ENCODE measurements around the gene IFT25. TPM values are rescaled to one million over a fixed set of nuclear protein-coding genes. Genes with fewer than 3 reads are reported as not detected.

The IFT25 gene
- total RNA-seq, 1 experiment from 2014 or later = 42.9 TPM

DNA sequence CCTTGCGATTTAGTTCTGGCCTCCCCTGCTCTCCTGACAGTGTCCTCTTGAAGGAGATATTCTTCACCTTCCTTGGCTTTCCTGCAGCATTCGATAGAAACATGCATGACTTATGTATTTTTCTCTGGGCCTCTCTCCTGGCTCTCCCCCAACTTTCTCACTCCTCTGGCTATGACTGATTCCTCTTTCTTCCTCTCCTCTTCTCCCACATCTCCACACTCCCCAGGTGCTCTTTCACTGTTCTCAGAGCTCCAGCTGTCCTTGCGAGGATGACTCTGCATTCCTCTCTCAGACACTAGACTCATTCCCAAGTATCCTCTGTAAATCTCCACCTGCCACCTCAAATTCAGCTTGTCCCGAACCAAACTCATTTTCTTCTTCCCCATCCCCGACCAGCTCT, 18.6 kb upstream of the IFT25 start:
- DNase-seq (ENCODE audit: low read depth, low spot score) (no peak), ATAC-seq (no peak)
- POLR2A ChIA-PET = no interaction called here
- Histone ChIP-seq H3K4me1 (ENCODE audit: control insufficient read depth, insufficient read depth, low read length) (peaks cover 12% of the 10 kb centered on the region), H3K27me3 (ENCODE audit: control insufficient read depth, insufficient read depth, low read length) (no peaks in the 10 kb centered on the region), H3K36me3 (ENCODE audit: control insufficient read depth, insufficient read depth, low read length) (peaks cover 38% of the 10 kb centered on the region), H3K4me3 (ENCODE audit: low read depth in 2 of 2, low read length in 2 of 2) (no peak overlapping the region), H3K9me3 (ENCODE audit: control insufficient read depth, insufficient read depth, low read depth, low read length) (no peaks in the 10 kb centered on the region), H3K27ac (ENCODE audit: low read length) (no peak overlapping the region)
- no TSS peak for BruUV-seq (replicated peaks)
- in situ Hi-C loops (cut with HindIII; ENCODE audit: low pct_unique_long_range_greater_than_20kb, low sequenced_read_pairs) = no loop called here
- CTCF ChIA-PET = interaction anchor here (0.6 kb wide), 1 partner anchor 156 kb away, joined by 3 read pairs; no protein-coding TSS in a partner anchor
- TF ChIP-seq TCF7L2 (IDR thresholded peaks at IDR 0.05; ENCODE audit: low read depth, low read length) (no peak), POLR2AphosphoS5 (IDR thresholded peaks at IDR 0.05; ENCODE audit: low read depth, low read length) (no peak), SIN3A (IDR thresholded peaks at IDR 0.05; ENCODE audit: borderline replicate concordance, insufficient read depth, low read depth, low read length) (no peak)
- TF ChIP-seq, protein P1, sequence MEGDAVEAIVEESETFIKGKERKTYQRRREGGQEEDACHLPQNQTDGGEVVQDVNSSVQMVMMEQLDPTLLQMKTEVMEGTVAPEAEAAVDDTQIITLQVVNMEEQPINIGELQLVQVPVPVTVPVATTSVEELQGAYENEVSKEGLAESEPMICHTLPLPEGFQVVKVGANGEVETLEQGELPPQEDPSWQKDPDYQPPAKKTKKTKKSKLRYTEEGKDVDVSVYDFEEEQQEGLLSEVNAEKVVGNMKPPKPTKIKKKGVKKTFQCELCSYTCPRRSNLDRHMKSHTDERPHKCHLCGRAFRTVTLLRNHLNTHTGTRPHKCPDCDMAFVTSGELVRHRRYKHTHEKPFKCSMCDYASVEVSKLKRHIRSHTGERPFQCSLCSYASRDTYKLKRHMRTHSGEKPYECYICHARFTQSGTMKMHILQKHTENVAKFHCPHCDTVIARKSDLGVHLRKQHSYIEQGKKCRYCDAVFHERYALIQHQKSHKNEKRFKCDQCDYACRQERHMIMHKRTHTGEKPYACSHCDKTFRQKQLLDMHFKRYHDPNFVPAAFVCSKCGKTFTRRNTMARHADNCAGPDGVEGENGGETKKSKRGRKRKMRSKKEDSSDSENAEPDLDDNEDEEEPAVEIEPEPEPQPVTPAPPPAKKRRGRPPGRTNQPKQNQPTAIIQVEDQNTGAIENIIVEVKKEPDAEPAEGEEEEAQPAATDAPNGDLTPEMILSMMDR (IDR thresholded peaks at IDR 0.05) = no peak
- TF ChIP-seq, protein P2, sequence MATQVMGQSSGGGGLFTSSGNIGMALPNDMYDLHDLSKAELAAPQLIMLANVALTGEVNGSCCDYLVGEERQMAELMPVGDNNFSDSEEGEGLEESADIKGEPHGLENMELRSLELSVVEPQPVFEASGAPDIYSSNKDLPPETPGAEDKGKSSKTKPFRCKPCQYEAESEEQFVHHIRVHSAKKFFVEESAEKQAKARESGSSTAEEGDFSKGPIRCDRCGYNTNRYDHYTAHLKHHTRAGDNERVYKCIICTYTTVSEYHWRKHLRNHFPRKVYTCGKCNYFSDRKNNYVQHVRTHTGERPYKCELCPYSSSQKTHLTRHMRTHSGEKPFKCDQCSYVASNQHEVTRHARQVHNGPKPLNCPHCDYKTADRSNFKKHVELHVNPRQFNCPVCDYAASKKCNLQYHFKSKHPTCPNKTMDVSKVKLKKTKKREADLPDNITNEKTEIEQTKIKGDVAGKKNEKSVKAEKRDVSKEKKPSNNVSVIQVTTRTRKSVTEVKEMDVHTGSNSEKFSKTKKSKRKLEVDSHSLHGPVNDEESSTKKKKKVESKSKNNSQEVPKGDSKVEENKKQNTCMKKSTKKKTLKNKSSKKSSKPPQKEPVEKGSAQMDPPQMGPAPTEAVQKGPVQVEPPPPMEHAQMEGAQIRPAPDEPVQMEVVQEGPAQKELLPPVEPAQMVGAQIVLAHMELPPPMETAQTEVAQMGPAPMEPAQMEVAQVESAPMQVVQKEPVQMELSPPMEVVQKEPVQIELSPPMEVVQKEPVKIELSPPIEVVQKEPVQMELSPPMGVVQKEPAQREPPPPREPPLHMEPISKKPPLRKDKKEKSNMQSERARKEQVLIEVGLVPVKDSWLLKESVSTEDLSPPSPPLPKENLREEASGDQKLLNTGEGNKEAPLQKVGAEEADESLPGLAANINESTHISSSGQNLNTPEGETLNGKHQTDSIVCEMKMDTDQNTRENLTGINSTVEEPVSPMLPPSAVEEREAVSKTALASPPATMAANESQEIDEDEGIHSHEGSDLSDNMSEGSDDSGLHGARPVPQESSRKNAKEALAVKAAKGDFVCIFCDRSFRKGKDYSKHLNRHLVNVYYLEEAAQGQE (IDR thresholded peaks at IDR 0.05; ENCODE audit: insufficient read depth in 1 of 2, low read depth in 2 of 2, low read length in 1 of 2) = no peak
- intact Hi-C loops (cut with micrococcal nuclease; ENCODE audit: unreplicated experiment) = no loop called here

DNA sequence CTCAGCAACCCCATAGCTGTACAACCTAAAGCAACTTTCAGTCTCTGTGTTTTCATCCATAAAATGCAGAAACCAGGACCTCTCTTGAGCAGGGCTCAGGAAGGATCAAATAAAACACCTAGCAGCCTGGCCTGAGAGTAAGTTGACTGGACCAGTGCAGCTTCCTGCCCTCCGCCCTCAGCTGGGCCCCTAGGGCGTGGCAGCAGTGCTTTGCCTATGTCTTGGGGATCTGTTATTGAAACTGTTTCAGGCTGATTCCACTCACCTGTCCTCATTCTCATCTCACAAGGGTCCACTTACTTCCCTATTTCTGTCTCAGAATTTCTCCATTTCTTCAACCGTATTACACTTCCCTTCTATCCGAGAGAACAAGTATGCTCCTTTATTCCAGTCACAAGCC, 18.0 kb upstream of the IFT25 start:
- ChIA-PET CTCF (no interaction called here), POLR2A (no interaction called here)
- Histone ChIP-seq H3K36me3 (ENCODE audit: control insufficient read depth, insufficient read depth, low read length) (peaks cover 38% of the 10 kb centered on the region), H3K9me3 (ENCODE audit: control insufficient read depth, insufficient read depth, low read depth, low read length) (no peaks in the 10 kb centered on the region), H3K4me3 (ENCODE audit: low read depth in 2 of 2, low read length in 2 of 2) (no peak overlapping the region), H3K4me1 (ENCODE audit: control insufficient read depth, insufficient read depth, low read length) (peaks cover 11% of the 10 kb centered on the region), H3K27ac (ENCODE audit: low read length) (no peak overlapping the region), H3K27me3 (ENCODE audit: control insufficient read depth, insufficient read depth, low read length) (no peaks in the 10 kb centered on the region)
- DNase-seq (ENCODE audit: low read depth, low spot score) (no peak), ATAC-seq (no peak)
- TF ChIP-seq, protein P2 (IDR thresholded peaks at IDR 0.05; ENCODE audit: insufficient read depth in 1 of 2, low read depth in 2 of 2, low read length in 1 of 2) = no peak
- TF ChIP-seq SIN3A (IDR thresholded peaks at IDR 0.05; ENCODE audit: borderline replicate concordance, insufficient read depth, low read depth, low read length) (no peak), POLR2AphosphoS5 (IDR thresholded peaks at IDR 0.05; ENCODE audit: low read depth, low read length) (no peak), TCF7L2 (IDR thresholded peaks at IDR 0.05; ENCODE audit: low read depth, low read length) (no peak)
- TF ChIP-seq, protein P1 (IDR thresholded peaks at IDR 0.05) = no peak
- in situ Hi-C loops (cut with HindIII; ENCODE audit: low pct_unique_long_range_greater_than_20kb, low sequenced_read_pairs) (no loop called here), intact Hi-C loops (cut with micrococcal nuclease; ENCODE audit: unreplicated experiment) (no loop called here)
- BruUV-seq (replicated peaks) = no TSS peak

All from Panc1 (cell line).